Embryonic facial prominence (tissue), 1 donor: ENCODE measurements around the gene NCKIPSD.

Source experiments
- DNase-seq: peaks from one replicate; pipeline ENCODE4 v3.0.0-alpha.2; 2016; ENCODE audit errors: extremely low spot score

NCKIPSD gene

DNA sequence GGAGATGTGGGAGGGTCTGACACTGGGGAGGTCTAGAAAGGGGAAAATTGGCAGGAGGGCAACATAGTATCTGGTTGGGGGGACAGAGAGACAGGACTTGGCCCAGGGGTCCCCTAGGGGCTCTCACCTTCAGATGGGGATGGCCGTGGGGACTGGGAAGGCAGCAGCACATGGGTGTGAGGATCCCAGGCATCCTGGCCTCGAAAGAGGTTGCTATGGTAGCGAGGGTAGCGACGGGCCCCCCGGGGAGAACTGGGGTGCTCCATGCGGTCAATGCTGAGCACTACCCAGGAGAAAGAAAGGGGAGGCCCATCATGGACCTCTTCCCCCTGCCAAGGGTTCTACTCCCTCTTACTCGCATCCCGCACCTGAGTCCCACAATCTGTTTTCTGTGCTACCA, 38.0 kb downstream of the NCKIPSD start:
- no peak for DNase-seq

GRCh38 chr3:48644898-48645760, 40.6 kb downstream of the NCKIPSD start:
- no peak for DNase-seq

- no peak for DNase-seq
Measured at GRCh38 chr3:48642605-48643004, 43.1 kb downstream of the NCKIPSD start.

DNA sequence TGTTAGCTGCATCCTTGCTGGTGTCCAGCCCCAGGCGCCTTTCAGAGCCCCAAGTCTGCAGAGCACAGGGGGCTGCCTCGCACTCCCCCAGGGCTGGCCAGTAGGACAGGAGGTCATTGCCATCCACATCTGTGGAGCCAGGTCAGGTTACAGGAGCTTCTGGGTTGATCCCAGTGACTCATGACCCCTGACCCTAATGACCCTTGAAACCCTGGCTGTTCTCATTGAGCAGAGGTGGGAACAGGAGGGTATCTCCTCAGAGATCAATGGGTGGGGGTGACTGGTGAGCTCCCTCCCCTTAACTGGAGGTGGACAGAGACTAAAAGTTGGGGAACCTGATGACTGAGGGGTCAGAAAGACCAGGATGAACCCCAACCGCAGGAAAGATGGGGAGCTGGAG, 44.3 kb downstream of the NCKIPSD start:
- DNase-seq: no peak

- DNase-seq: no peak
Measured at GRCh38 chr3:48639944-48640606, 45.6 kb downstream of the NCKIPSD start.

DNA sequence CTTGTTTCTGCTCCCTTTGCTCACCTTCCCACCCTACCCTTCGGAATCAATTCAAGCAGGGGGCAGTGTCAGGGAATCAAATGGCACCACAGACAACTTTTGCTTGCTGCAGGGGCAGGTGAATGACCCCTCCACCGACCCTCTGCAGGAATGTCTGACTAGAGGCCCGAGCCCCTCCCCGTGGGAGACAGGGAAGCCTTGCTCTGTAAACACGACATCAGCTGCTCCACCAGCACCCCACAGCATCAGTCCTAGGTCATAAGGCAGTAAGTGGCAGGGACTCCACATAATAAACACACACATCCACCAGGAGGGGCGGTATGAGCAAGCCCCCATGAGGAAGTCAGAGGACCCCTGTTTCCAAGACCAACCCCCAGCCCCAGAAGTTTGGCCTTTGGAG, 48.4 kb downstream of the NCKIPSD start:
- DNase-seq: no peak

DNA sequence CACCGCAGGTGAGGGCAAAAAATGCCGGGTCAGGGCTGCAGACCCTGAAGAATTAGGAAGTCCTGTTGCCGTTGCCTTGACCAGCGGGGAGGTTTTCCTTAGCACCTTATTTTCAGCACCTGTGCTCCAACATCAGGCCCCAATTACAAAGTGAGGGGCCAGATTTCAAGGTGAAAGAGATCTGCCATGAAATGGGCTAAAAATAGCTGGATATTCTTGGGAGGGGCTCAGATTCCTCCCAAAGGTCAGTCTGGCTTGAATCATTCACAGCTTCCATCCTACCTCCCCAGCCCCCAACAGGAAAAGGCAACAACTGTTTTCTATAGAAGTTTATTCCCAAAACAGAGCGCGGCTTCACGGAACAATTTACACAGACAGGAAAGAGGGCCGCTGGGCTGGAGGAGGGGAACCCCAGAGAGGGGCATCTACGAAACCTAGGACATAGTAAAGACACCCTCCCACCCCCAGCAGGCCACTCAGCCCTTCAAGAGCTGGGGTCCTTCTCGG, 49.5 kb downstream of the NCKIPSD start:
- DNase-seq: no peak

DNA sequence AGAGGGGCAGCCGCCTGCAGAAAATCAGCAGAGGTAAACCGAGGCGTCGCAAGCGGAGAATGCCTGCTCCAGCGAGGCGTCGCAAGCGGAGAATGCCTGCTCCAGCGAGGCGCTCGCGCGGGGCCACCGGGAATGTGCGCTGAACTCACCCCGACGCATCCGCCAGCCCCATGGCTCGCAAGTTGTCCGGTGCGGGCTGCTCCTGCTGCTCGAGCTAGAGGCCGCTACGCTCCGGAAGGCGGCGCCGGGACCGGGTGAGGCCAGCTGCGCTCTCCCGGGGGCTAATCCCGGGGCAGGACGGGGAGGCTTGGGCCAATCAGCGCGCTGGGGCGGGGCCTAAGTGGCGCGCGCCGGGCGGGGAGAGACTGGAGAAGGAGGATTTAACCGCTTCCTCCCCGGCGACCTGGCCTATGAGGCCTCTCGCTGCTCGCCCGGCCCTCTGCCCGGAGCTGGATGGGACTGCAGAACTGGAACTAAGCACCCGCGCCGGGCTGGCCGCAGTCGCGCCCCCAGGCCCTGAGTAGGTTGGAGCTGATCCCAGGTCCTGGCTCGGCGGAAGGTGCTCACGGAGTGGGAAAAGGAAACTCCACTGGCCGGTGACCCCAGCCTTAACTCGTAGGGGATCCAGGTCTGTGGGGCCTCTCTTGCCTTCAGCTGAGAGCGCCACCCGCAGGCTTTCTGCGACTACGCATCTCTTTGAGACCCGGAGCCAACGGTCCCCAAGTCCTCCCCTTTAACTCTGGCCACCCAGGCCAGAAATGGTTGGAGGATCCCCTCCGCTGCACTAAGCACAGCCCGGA, 50.3 kb downstream of the NCKIPSD start, which contains the start of gene SLC26A6:
Gene SLC26A6, minus strand, starts transcription at position 240 of the 800 bp plus-strand sequence. Its CDS starts 68 bp downstream, at position 172.
- DNase-seq: peak; percentile 85

- no peak for DNase-seq
Measured at GRCh38 chr3:48634661-48635221, 51.0 kb downstream of the NCKIPSD start.

DNA sequence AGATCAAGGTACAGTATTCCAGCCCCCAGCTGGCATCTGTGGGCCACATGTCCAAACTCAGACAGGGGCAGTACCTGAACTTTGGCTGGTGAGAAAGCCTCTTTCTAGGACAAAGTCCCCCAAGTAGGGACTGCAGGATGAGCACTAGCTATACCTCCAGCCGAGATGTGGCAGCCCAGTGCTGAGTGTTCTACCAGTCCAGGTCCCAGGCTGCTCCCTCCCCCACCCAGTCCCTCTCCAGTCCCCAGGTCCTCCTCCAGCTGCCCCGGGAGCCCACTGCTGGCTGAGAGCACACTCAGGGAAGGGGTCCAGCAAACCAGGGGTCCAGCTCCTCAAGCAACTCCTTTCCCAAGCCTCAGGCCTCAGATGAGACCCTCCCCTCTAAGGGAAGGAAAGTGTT, 52.0 kb downstream of the NCKIPSD start:
- no peak for DNase-seq

DNA sequence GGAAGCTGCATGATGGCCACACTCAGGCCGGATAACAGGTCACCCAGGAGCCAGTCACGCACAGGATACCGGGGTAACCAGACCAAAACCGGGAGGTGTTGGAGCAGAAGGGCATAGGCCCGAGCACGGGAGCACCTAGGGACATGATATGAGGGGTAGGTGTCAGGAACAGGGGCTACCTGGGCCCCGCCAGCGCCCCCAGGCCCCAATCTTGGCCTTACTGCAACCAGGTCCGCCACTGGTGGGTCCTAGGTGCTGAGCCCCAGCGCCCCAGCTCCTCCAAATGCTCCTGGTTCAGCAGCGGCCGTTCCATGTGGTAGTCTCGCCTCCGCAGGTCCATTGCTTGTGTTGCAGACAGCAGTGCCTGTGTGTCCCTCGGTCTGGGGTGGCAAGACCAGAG, 52.5 kb downstream of the NCKIPSD start:
- no peak for DNase-seq

DNA sequence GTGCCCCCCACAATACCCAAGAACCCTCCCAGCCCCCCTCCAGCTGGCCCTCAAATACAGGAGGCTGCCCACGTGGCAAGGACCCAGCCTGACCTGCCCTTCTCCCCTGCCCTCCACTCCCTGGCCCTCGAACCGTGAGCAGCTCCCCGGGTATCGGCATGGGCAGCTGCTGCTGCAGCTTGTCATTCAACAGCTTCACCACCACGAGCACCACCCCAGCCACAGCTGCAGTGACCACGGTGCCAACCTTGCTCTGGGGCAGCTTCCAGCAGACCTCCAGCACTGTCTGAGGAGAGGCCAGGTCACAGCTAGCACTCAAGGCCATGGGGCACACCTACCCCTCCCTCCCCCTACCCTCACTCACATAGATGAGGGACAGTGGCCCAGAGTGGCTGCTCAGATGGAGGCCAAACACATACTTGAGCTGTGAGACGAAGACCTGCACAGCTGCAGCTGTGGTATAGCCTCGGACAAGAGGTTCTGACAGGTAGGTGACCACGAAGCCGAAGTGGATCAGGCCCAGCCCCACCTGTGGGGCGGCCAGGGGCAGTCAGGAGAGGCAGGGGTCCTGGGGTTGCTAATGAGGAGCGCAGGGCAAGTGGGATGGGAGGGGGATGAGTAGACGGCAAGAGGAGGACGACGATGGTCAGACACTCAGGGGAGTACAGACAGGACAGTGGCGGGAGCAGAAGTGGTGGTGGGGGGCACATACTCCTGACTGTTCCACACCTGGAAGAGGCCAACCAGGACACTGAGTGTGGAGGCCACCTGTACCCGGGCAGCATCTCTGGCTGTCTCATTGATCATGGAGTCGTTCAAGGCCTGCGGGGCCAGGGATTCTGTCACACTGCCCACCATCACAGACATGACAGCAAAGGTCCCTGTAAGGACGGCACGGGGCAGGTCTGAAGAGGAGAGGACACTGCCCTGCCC, 53.9 kb downstream of the NCKIPSD start:
- no peak for DNase-seq

- DNase-seq: no peak
Measured at GRCh38 chr3:48630833-48631232, 54.9 kb downstream of the NCKIPSD start.

DNA sequence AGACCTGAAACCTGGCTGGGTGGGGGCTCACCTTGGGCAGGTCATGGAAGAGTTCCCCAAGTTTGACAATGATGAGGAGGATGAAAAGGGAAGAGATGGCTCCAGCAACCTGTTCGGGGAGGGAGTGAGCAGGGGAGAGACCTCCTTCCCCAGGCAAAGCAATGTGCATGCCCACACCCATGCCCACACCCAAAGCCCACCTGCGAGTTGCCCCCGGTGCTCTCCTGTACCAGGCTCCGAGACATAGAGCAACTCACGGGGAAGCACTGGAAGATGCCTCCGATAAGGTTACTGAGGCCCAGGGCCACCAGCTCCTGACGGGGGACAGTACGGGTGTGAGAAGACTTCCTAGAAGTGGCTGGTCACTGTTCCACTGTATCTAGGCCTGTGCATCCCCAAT, 55.3 kb downstream of the NCKIPSD start:
- no peak for DNase-seq

DNA sequence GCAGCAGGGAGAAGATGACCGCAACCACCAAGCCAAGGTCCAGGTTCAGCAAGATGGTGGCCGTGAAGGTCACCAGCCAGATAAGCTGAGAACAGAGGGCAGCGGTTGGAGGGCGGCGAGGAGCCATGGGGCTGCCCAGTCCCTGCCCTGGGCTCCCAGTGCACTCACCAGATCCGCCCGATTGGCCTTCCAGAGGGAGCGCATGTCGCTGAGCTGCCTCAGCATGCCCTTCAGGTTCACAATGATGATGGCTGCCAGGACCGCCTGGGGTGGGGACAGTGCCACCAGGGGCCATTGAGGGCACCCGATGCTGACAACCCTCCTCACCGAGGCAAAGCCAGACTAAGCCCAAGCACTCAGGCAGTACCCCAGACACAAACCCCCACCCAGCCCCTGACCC, 55.8 kb downstream of the NCKIPSD start:
- DNase-seq: no peak

DNA sequence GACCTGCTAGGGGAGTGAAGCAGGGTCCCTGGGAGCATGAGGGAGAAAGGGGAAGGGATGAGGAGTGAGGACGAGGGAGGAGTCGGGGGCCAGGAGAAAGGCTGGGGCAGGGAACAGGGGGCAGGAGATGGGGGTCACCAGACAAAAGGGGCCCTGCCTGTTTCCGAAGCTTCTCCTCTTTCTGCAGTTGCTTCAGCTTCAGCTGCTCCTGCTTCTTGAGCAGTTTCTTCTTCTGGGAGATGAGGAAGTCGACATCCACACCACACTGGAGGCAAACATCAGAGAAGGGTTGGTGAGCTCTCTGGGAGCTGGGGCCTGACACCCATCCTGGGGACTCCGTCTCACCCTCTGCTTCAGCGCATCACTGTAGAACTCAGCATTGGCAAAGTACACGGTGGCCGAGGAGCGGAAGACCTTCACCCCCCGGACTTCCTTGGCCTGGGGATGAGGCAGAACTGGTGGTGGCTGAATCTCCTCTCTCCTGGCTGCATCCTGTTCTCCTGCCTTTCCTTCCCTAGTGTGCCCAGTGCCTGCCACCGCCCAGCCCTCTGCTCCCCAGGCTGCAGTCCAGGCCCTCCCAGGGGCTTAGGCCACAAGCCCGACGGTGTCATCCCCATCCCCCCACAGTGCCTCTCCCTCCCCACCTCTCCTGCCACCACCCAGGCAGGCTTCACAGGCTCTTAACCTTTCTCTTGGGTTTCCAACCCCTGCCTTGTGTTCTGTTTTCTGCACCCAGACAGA, 57.3 kb downstream of the NCKIPSD start:
- DNase-seq: no peak

DNA sequence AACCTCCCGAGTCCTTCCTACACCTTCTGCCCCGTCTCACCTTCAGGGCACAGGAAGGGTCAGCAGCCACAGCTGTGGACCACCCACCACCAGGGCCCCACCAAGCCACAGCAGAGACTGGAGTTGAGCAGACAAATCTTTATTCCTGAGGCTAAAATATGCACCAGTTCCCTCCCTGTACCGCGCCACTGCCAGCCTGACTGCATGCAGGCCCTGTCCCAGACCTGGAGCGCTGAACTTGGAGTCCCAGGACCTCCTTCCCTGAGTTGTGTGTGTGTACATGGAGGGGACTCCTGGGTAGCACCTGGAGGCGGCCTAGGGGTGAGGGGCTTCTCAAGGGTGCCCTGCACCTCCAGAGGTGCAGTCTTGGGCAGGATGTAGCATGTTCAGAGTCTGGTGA, 60.1 kb downstream of the NCKIPSD start:
- no peak for DNase-seq

- no peak for DNase-seq
Measured at GRCh38 chr3:48624767-48625166, 60.9 kb downstream of the NCKIPSD start.

- DNase-seq: no peak
Measured at GRCh38 chr3:48623851-48624547, 61.7 kb downstream of the NCKIPSD start.
